ENCODE results near the gene UBE2D3.

UBE2D3 gene

GRCh38 chr4:102786279-102786678 is 41.1 kb downstream of the UBE2D3 start:
- no peaks in the 10 kb centered on the region for H3K9me3 ChIP-seq (ENCODE audit: insufficient read depth, low read depth, low read length)
- no peaks in the 10 kb centered on the region for H3K27me3 ChIP-seq (ENCODE audit: insufficient read depth, low read length)
- H4K91ac ChIP-seq (ENCODE audit: low read depth, low read length) = no peak overlapping the region
- no CpG with 5 or more reads among the region's 1 CpG for WGBS (ENCODE audit: extremely low coverage, insufficient coverage, insufficient read length)
- no peak overlapping the region for H2AFZ ChIP-seq (ENCODE audit: insufficient read depth, low read length, poor library complexity)
- no peak overlapping the region for H3K14ac ChIP-seq (ENCODE audit: low read length)
- H3K23ac ChIP-seq (ENCODE audit: low read length) = no peak overlapping the region
- no peak overlapping the region for H2BK12ac ChIP-seq (ENCODE audit: low read length)
- H2BK120ac ChIP-seq (ENCODE audit: insufficient read depth, low read length, poor library complexity) = no peak overlapping the region
- peaks cover 0 to 2% of the 10 kb centered on the region in 2 experiments for H3K4me1 ChIP-seq (ENCODE audit: control insufficient read depth in 1 of 2, insufficient read depth in 2 of 2, low read length in 2 of 2)
- H3K18ac ChIP-seq (ENCODE audit: low read length) = no peak overlapping the region
- H4K8ac ChIP-seq (ENCODE audit: low read depth, low read length) = no peak overlapping the region
- H3K36me3 ChIP-seq (ENCODE audit: control insufficient read depth in 1 of 2, insufficient read depth in 2 of 2, low read length in 2 of 2) = peaks cover under 1 to 4% of the 10 kb centered on the region in 2 experiments
- no peak overlapping the region for H2BK5ac ChIP-seq (ENCODE audit: low read depth, low read length, poor library complexity)
- no peak overlapping the region for H3K9ac ChIP-seq (ENCODE audit: low read length)
- H2AK5ac ChIP-seq (ENCODE audit: low read length) = no peak overlapping the region
- no peak overlapping the region for H3K4me3 ChIP-seq (ENCODE audit: low read depth, low read length)
- H3K79me2 ChIP-seq (ENCODE audit: control insufficient read depth, insufficient read depth, low read length, poor library complexity) = no peaks in the 10 kb centered on the region
- no peak overlapping the region for H3K27ac ChIP-seq (ENCODE audit: low read depth, low read length)
- H3K4ac ChIP-seq (ENCODE audit: low read depth, low read length) = no peak overlapping the region
- H3K79me1 ChIP-seq (ENCODE audit: low read length) = no peaks in the 10 kb centered on the region
- no peak overlapping the region for H4K12ac ChIP-seq (ENCODE audit: low read depth, low read length)
- H3K4me2 ChIP-seq (ENCODE audit: low read length) = no peak overlapping the region
- no peak for DNase-seq

- H3K18ac ChIP-seq (ENCODE audit: low read length) = no peak overlapping the region
- H3K14ac ChIP-seq (ENCODE audit: low read length) = no peak overlapping the region
Measured at GRCh38 chr4:102783006-102783405, 44.3 kb downstream of the UBE2D3 start.

GRCh38 chr4:102781570-102781969 is 45.8 kb downstream of the UBE2D3 start:
- DNase-seq = no peak
- Histone ChIP-seq H2BK12ac (ENCODE audit: low read length) (peak overlapping the region; percentile 27), H3K36me3 (ENCODE audit: control insufficient read depth in 1 of 2, insufficient read depth in 2 of 2, low read length in 2 of 2) (no peaks in the 10 kb centered on the region), H3K18ac (ENCODE audit: low read length) (no peak overlapping the region), H3K27ac (ENCODE audit: low read depth, low read length) (no peak overlapping the region), H2BK5ac (ENCODE audit: low read depth, low read length, poor library complexity) (no peak overlapping the region), H3K14ac (ENCODE audit: low read length) (no peak overlapping the region), H3K79me2 (ENCODE audit: control insufficient read depth, insufficient read depth, low read length, poor library complexity) (no peaks in the 10 kb centered on the region), H3K4me3 (ENCODE audit: low read depth, low read length) (no peak overlapping the region), H3K4me1 (ENCODE audit: control insufficient read depth in 1 of 2, insufficient read depth in 2 of 2, low read length in 2 of 2) (peaks cover 0 to 2% of the 10 kb centered on the region in 2 experiments), H3K9me3 (ENCODE audit: insufficient read depth, low read depth, low read length) (no peaks in the 10 kb centered on the region), H3K4ac (ENCODE audit: low read depth, low read length) (no peak overlapping the region), H3K23ac (ENCODE audit: low read length) (no peak overlapping the region), H3K79me1 (ENCODE audit: low read length) (no peaks in the 10 kb centered on the region), H3K4me2 (ENCODE audit: low read length) (no peak overlapping the region), H2AFZ (ENCODE audit: insufficient read depth, low read length, poor library complexity) (no peak overlapping the region), H3K27me3 (ENCODE audit: insufficient read depth, low read length) (no peaks in the 10 kb centered on the region), H3K9ac (ENCODE audit: low read length) (no peak overlapping the region), H4K12ac (ENCODE audit: low read depth, low read length) (no peak overlapping the region), H4K8ac (ENCODE audit: low read depth, low read length) (no peak overlapping the region), H2BK120ac (ENCODE audit: insufficient read depth, low read length, poor library complexity) (no peak overlapping the region), H4K91ac (ENCODE audit: low read depth, low read length) (no peak overlapping the region), H2AK5ac (ENCODE audit: low read length) (no peak overlapping the region)
- no CpG with 5 or more reads among the region's 1 CpG for WGBS (ENCODE audit: extremely low coverage, insufficient coverage, insufficient read length)

More at GRCh38 chr4:102783006-102783405, 44.3 kb downstream of the UBE2D3 start:
- Histone ChIP-seq H3K4me2 (ENCODE audit: low read length) (no peak overlapping the region), H3K9me3 (ENCODE audit: insufficient read depth, low read depth, low read length) (no peaks in the 10 kb centered on the region), H2BK120ac (ENCODE audit: insufficient read depth, low read length, poor library complexity) (no peak overlapping the region), H2BK12ac (ENCODE audit: low read length) (no peak overlapping the region), H3K4me1 (ENCODE audit: control insufficient read depth in 1 of 2, insufficient read depth in 2 of 2, low read length in 2 of 2) (peaks cover 0 to 2% of the 10 kb centered on the region in 2 experiments), H3K79me1 (ENCODE audit: low read length) (no peaks in the 10 kb centered on the region), H4K8ac (ENCODE audit: low read depth, low read length) (no peak overlapping the region), H2AFZ (ENCODE audit: insufficient read depth, low read length, poor library complexity) (no peak overlapping the region), H3K27me3 (ENCODE audit: insufficient read depth, low read length) (no peaks in the 10 kb centered on the region), H2AK5ac (ENCODE audit: low read length) (no peak overlapping the region), H3K79me2 (ENCODE audit: control insufficient read depth, insufficient read depth, low read length, poor library complexity) (no peaks in the 10 kb centered on the region), H3K4me3 (ENCODE audit: low read depth, low read length) (no peak overlapping the region), H3K27ac (ENCODE audit: low read depth, low read length) (no peak overlapping the region), H4K12ac (ENCODE audit: low read depth, low read length) (no peak overlapping the region), H3K36me3 (ENCODE audit: control insufficient read depth in 1 of 2, insufficient read depth in 2 of 2, low read length in 2 of 2) (peaks cover 0 to 2% of the 10 kb centered on the region in 2 experiments), H3K4ac (ENCODE audit: low read depth, low read length) (no peak overlapping the region), H3K9ac (ENCODE audit: low read length) (no peak overlapping the region), H3K23ac (ENCODE audit: low read length) (no peak overlapping the region), H2BK5ac (ENCODE audit: low read depth, low read length, poor library complexity) (no peak overlapping the region), H4K91ac (ENCODE audit: low read depth, low read length) (no peak overlapping the region)
- DNase-seq = no peak
- WGBS (ENCODE audit: extremely low coverage, insufficient coverage, insufficient read length) = no CpG with 5 or more reads among the region's 2 CpGs

GRCh38 chr4:102780476-102781144 is 46.7 kb downstream of the UBE2D3 start:
- no CpG with 5 or more reads among the region's 5 CpGs for WGBS (ENCODE audit: extremely low coverage, insufficient coverage, insufficient read length)
- H3K79me2 ChIP-seq (ENCODE audit: control insufficient read depth, insufficient read depth, low read length, poor library complexity) = no peaks in the 10 kb centered on the region
- no peak overlapping the region for H4K91ac ChIP-seq (ENCODE audit: low read depth, low read length)
- no peaks in the 10 kb centered on the region for H3K79me1 ChIP-seq (ENCODE audit: low read length)
- H3K4me3 ChIP-seq (ENCODE audit: low read depth, low read length) = no peak overlapping the region
- no peaks in the 10 kb centered on the region for H3K27me3 ChIP-seq (ENCODE audit: insufficient read depth, low read length)
- no peak overlapping the region for H3K27ac ChIP-seq (ENCODE audit: low read depth, low read length)
- no peak overlapping the region for H2BK5ac ChIP-seq (ENCODE audit: low read depth, low read length, poor library complexity)
- H3K9me3 ChIP-seq (ENCODE audit: insufficient read depth, low read depth, low read length) = no peaks in the 10 kb centered on the region
- no peak overlapping the region for H2AFZ ChIP-seq (ENCODE audit: insufficient read depth, low read length, poor library complexity)
- H2BK12ac ChIP-seq (ENCODE audit: low read length) = no peak overlapping the region
- H3K18ac ChIP-seq (ENCODE audit: low read length) = no peak overlapping the region
- H2AK5ac ChIP-seq (ENCODE audit: low read length) = no peak overlapping the region
- no peak overlapping the region for H3K4ac ChIP-seq (ENCODE audit: low read depth, low read length)
- no peak overlapping the region for H3K4me2 ChIP-seq (ENCODE audit: low read length)
- H2BK120ac ChIP-seq (ENCODE audit: insufficient read depth, low read length, poor library complexity) = no peak overlapping the region
- no peak overlapping the region for H3K9ac ChIP-seq (ENCODE audit: low read length)
- no peak overlapping the region for H3K23ac ChIP-seq (ENCODE audit: low read length)
- DNase-seq = peak in 1 of 2 donors; percentile 44
- no peak overlapping the region for H3K14ac ChIP-seq (ENCODE audit: low read length)
- H3K4me1 ChIP-seq (ENCODE audit: control insufficient read depth in 1 of 2, insufficient read depth in 2 of 2, low read length in 2 of 2) = no peaks in the 10 kb centered on the region
- H4K12ac ChIP-seq (ENCODE audit: low read depth, low read length) = no peak overlapping the region
- H3K36me3 ChIP-seq (ENCODE audit: control insufficient read depth in 1 of 2, insufficient read depth in 2 of 2, low read length in 2 of 2) = no peaks in the 10 kb centered on the region
- no peak overlapping the region for H4K8ac ChIP-seq (ENCODE audit: low read depth, low read length)
